HT-29 (cell line): Measurements from ENCODE around the gene DZIP1L. TPM values are rescaled to one million over a fixed set of nuclear protein-coding genes. Genes with fewer than 3 reads are reported as not detected.
A peak's percentile ranks its signal among the peaks of the same experiment; 100 is the strongest.

ENCODE experiments used
- DNase-seq: peaks from one replicate; pipeline ENCODE4 v3.0.0-alpha.2; 2015; ENCODE audit warnings: low spot score
- total RNA-seq: library from RNA; depleted of rRNA; stranded (reverse); fragments of >200 nt; shearing (Covaris generic); gene quantifications from 2 replicates; pipeline ENCODE4 v1.2.3, GENCODE V29; 2014

The DZIP1L gene
- total RNA-seq, 1 experiment from 2014 or later: not detected

DNA sequence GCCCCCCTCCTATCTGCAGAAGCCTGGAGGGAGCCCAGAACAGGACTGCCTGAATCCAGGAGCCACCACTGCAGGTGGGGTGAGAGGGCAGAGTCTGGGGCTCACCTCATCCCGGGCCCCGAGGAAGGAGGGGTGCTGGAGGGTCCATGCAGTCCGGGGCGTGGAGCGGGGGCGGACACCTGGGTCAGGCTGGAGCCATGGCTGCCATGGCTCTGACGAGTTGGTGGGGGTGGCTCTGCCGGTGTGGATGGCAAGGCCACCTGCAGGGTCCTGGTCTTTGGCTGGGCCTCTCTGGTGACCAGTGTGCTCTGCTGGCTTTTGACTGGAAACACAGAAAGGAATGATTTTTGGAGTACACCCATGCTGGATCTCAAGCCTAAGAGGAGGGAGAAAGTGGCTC is 47.4 kb downstream of the DZIP1L start:
- no peak for DNase-seq

- DNase-seq: no peak
These were observed 48.4 kb downstream of the DZIP1L start for GRCh38 chr3:138066972-138067371.

- no peak for DNase-seq
These were observed 49.0 kb downstream of the DZIP1L start for GRCh38 chr3:138066383-138066782.

DNA sequence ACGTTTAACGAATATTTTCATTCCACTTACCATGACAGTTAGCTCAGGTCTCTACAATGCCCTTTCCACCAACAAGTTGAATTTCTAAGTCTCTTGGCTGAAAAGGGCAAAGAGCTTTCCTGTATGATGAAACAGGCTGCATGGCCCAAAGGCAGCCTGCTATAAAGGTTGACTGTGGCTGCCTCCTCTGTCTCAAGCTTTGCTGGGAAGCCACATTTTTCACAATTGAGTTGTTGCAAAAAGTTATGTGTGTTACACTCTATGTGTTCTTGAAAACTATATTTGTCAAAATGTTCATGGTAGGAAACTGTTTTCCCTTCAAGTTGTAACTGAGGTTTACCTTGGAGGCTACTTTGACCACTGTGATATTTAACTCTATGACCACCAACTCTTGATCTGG is 49.5 kb downstream of the DZIP1L start:
- DNase-seq: no peak

DNA sequence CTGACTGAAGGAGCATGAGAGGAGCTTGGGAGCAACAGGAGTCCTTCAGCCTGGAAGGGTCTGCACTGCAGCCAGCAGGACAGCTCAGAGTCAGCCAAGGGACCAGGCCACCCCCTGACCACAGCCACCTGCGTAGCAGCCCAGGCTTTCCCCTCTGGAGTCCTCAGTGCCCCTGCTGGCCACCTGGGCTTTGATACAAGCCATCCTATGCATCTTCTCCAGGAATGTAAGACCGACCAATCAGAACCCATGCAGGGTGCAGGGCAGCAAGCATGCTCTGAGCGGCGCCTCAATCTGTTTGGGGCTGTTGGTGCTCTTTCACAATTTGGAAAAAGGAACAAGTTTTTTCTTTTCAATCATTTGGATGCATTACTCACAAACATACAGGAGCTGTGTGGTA is 52.0 kb downstream of the DZIP1L start:
- no peak for DNase-seq

DNA sequence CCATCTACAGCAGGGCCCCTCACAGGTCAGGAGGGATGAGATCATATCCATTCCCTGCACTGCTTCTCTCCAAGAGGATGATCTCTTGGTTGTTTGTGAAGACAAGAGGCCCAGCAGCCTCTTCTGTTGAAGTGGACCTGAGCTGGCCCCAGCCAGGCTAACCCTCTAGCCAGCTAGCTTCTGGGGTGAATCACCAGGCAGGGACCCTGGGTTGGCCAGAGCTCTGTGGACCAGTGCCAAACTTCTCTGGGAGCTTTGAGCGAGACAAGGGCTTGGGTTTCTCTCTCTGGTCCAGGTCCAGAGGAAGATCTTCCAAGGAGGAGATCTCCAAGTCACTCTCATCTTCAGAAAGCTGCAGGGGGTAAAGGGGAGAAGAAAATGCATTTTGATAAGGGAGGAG is 52.8 kb downstream of the DZIP1L start:
- no peak for DNase-seq

GRCh38 chr3:138062037-138062436 is 53.4 kb downstream of the DZIP1L start:
- no peak for DNase-seq

- no peak for DNase-seq
These were observed 54.6 kb downstream of the DZIP1L start for GRCh38 chr3:138060792-138061191.

- DNase-seq: no peak
These were observed 56.1 kb downstream of the DZIP1L start for GRCh38 chr3:138059261-138059660.

DNA sequence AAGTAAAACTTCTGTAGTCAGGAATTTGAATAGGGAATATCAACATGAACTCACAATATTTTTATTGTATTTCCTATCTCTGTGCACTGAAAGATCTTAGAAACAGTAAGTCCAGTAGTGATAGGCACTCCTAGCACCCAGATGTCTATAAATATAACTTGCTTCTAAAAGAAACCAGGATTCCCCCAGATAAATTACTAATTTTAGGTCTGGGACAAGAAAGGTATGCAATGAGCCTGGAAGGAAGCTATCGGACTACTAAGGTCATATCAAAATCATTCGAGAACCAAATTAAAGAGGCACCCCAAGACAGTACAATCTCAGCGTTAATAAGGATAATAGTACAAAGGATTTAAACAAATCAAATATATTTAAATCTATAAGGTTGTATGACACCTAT is 58.0 kb downstream of the DZIP1L start:
- no peak for DNase-seq

GRCh38 chr3:138054057-138054456 is 61.4 kb downstream of the DZIP1L start:
- no peak for DNase-seq

- peak; percentile 49 for DNase-seq
These were observed 63.2 kb downstream of the DZIP1L start for GRCh38 chr3:138051947-138052802.

- no peak for DNase-seq
These were observed 66.1 kb downstream of the DZIP1L start for GRCh38 chr3:138049157-138049919.

- DNase-seq: no peak
These were observed 67.7 kb downstream of the DZIP1L start for GRCh38 chr3:138047596-138048158.

DNA sequence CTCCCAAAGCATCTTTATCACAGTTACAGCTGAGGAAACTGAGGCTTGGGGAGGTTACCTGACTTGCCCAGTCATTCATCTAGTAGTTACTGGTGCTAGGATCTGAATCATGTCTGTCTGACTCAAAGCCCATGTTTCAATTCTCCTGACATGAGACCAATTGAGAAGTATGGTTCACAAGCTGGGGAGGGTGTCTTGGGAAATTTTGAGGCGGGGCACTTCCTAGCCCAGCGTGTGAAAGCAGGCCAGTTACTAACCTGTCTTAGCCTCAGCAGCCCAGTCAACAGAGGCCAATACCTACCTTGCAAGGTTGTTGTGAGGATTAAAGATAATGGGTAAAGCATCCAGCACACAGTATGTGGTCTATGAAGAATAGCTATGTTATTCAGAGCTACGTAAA is 68.5 kb downstream of the DZIP1L start:
- DNase-seq: no peak

DNA sequence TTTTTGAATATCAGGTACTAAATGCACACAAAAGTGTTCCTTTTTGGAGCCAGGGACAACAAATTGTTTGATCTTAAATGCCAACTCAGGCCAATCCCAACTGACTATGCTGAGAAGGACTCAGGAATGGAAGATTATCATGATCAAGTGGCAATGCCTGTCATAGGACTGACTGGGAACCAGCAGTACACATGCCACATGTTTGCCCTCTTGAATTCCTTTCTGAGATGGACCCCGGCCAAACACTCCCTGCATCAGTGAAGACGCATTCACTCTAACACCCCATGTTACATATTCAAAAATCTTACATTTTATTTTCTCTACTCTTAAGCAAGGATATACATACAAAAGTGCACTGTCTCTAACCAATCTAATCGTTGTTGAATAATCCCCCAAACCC is 69.3 kb downstream of the DZIP1L start:
- no peak for DNase-seq

DNA sequence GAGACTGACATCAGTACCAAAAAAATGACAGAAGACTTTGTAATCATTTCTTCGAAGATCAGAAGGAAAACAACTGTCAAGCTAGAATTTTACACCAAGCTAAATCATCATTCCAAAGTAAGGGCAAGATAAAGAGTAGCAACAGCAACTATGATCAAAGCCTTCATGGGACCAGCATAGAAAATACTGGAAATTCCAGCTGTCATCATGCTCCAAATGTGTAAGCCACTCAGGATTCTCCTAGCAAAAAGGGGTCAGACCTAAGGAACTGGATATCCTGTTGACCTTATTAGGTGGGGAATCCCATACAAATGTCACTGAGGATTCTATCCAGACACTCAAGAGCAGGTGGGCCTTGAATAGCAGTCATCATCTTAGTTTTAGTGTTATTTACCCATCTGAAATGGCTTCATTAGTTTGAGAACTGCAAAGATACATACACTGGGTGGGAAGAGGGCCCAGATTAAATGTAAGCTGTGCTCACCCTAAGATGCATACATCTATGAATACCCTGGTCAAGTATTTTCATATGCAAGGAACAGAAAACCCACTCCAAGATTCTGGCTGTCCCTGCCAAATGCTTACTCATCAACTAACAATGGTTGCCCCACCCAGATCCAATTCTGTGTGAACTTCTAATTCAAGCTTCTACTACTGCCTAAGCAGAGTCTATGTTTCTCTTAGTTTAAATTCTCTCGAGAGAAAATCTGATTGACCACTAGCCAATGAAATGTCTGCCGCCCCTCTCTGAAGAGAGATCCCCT is 72.0 kb downstream of the DZIP1L start:
- DNase-seq: no peak

GRCh38 chr3:138042043-138042442 is 73.4 kb downstream of the DZIP1L start:
- DNase-seq: no peak

DNA sequence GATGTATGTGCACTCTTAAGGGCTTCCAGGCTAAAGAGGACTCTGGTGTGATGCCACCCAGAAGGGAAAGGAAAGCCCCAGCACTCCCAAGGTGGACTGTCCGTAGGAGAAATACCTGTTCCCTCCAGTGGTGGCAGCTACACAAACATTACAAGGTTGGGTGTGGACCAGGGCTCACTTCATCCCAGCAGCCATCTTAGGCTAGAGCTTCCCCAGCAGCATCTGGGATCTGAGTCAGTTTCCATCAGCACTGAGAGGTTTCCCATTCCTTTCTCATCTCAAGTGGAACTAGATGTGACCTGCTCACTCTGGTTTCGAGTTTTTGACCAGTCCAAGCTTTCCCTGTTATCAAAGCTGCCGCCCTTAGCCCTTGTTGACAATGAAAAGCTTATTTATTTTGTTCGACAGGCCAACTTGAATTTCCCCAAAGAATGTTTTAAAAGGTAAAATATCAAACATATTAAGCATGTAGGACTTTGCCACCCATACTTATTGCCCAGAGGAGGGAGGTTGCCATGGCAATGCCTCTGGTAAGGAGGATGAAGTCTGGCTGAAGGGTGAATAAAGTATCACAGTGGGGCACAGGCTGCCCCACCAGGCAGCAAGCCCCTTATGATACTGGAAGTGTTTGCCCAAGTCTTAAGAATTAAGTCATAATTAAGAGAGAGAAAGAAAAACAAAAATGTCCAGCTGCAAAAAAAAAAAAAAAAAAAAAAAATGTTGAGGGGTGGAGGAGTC is 76.5 kb downstream of the DZIP1L start:
- DNase-seq: peak; percentile 3

DNA sequence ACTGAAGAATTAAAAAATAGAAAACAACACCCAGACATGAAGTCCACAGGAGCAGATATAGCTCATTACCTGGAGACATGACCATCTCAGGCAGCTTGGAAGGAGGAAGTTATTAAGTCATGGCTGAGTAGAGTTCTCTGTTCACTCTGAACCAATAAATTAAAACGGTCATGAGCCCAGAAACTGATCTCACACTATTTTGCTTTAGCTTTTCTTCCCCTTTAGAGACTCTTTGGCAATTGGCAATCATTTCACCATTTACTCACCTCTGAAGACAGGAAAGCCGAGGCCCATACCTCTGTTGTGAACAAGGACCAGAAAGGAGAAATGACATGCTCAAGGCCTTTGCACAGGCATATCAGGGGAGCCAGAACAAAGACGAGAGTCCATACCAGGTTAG is 78.8 kb downstream of the DZIP1L start:
- no peak for DNase-seq

GRCh38 chr3:138034918-138035317 is 80.5 kb downstream of the DZIP1L start:
- no peak for DNase-seq
